Neural crest cell (in vitro differentiated cells): ENCODE results near the gene RHCE. TPM values are rescaled to one million over a fixed set of nuclear protein-coding genes. Genes with fewer than 3 reads are reported as not detected.

Source experiments
- DNase-seq: peaks from one replicate; pipeline ENCODE4 v3.0.0; 2021; ENCODE audit warnings: low read depth, mixed read lengths, low spot score
- H3K27ac Mint-ChIP-seq: one replicate; pipeline ENCODE4 v1.8.0; 2021; ENCODE audit warnings: mild to moderate bottlenecking, mixed read lengths; ENCODE audit not compliant: unreplicated experiment
- H3K27me3 Mint-ChIP-seq: 2 replicates; pipeline ENCODE4 v1.8.0; 2021; ENCODE audit warnings: low read depth, mild to moderate bottlenecking, mixed read lengths
- H3K36me3 Mint-ChIP-seq: 2 replicates; pipeline ENCODE4 v1.8.0; 2021; ENCODE audit warnings: low read depth, mild to moderate bottlenecking, mixed read lengths
- H3K4me1 Mint-ChIP-seq: 2 replicates; pipeline ENCODE4 v1.8.0; 2021; ENCODE audit warnings: mixed read lengths
- H3K4me3 Mint-ChIP-seq: one replicate; pipeline ENCODE4 v1.8.0; 2021; ENCODE audit warnings: mild to moderate bottlenecking, mixed read lengths
- H3K9me3 Mint-ChIP-seq: 2 replicates; pipeline ENCODE4 v1.8.0; 2021; ENCODE audit warnings: mixed read lengths
- total RNA-seq: library from RNA; stranded (reverse); gene quantifications from 2 replicates; pipeline ENCODE4 v1.2.1, GENCODE V29; 2021
- TF ChIP-seq, protein P1 (sequence below): fragments of 200-600 bp; sonication (generic); conservative IDR thresholded peaks from 2 replicates; pipeline ENCODE4 v1.5.0; 2021; ENCODE audit warnings: antibody characterized with exemption, mild to moderate bottlenecking

The RHCE gene
- total RNA-seq, 1 donor from 2014 or later = not detected

DNA sequence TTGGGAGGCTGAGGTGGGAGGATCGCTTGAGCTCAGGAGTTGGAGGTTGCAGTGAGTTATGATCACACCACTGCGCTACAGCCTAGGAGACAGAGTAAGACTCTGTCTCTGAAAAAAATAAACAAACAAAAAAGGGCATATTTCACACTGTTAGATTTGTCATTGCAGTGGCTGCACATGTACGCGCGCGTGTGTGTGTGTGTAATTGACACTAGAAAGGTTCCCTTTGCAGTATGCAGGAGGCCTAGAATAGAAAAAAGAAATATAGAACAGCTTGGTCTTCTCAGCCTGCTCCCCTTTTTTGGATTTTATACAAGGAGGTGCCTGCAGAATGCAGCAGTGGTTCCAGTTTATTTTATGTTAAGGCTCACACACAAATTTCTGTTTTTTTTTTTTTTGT is 18.7 kb upstream of the RHCE start:
- TF ChIP-seq, protein P1, sequence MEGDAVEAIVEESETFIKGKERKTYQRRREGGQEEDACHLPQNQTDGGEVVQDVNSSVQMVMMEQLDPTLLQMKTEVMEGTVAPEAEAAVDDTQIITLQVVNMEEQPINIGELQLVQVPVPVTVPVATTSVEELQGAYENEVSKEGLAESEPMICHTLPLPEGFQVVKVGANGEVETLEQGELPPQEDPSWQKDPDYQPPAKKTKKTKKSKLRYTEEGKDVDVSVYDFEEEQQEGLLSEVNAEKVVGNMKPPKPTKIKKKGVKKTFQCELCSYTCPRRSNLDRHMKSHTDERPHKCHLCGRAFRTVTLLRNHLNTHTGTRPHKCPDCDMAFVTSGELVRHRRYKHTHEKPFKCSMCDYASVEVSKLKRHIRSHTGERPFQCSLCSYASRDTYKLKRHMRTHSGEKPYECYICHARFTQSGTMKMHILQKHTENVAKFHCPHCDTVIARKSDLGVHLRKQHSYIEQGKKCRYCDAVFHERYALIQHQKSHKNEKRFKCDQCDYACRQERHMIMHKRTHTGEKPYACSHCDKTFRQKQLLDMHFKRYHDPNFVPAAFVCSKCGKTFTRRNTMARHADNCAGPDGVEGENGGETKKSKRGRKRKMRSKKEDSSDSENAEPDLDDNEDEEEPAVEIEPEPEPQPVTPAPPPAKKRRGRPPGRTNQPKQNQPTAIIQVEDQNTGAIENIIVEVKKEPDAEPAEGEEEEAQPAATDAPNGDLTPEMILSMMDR = no peak
- H3K27ac Mint-ChIP-seq = no peak overlapping the region
- peaks cover 18% of the 10 kb centered on the region for H3K4me1 Mint-ChIP-seq
- H3K9me3 Mint-ChIP-seq = no peaks in the 10 kb centered on the region
- DNase-seq = no peak
- H3K27me3 Mint-ChIP-seq = no peaks in the 10 kb centered on the region
- peaks cover 2% of the 10 kb centered on the region for H3K36me3 Mint-ChIP-seq
- H3K4me3 Mint-ChIP-seq = no peak overlapping the region

DNA sequence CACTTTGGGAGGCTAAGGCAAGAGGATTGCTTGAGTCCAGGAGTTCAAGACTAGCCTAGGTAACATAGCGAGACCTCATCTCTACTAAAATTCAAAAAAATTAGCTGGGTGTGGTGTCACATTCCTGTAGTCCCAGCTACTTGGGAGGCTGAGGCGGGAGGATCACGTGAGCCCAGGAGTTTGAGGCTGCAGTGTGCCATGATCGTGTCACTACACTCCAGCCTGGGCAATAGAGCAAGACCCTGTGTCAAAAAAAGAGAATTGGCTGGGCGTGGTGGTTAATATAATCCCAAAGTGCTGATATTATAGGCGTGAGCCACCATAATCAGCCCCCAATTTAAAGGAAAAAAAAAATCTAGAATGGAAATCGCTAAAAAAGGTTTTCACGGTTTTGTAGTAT is 17.0 kb upstream of the RHCE start:
- H3K4me1 Mint-ChIP-seq = peaks cover 34% of the 10 kb centered on the region
- H3K9me3 Mint-ChIP-seq = no peaks in the 10 kb centered on the region
- TF ChIP-seq, protein P1 = no peak
- H3K36me3 Mint-ChIP-seq = peaks cover 2% of the 10 kb centered on the region
- no peak overlapping the region for H3K4me3 Mint-ChIP-seq
- no peaks in the 10 kb centered on the region for H3K27me3 Mint-ChIP-seq
- H3K27ac Mint-ChIP-seq = no peak overlapping the region
- no peak for DNase-seq

- Mint-ChIP-seq H3K27ac (no peak overlapping the region), H3K4me3 (peak overlapping the region; percentile 11), H3K9me3 (no peaks in the 10 kb centered on the region), H3K36me3 (no peaks in the 10 kb centered on the region), H3K27me3 (no peaks in the 10 kb centered on the region), H3K4me1 (peaks cover 41% of the 10 kb centered on the region)
- TF ChIP-seq, protein P1 = no peak
- DNase-seq = no peak
Observed at GRCh38 chr1:25435397-25436108, 14.9 kb upstream of the RHCE start.

DNA sequence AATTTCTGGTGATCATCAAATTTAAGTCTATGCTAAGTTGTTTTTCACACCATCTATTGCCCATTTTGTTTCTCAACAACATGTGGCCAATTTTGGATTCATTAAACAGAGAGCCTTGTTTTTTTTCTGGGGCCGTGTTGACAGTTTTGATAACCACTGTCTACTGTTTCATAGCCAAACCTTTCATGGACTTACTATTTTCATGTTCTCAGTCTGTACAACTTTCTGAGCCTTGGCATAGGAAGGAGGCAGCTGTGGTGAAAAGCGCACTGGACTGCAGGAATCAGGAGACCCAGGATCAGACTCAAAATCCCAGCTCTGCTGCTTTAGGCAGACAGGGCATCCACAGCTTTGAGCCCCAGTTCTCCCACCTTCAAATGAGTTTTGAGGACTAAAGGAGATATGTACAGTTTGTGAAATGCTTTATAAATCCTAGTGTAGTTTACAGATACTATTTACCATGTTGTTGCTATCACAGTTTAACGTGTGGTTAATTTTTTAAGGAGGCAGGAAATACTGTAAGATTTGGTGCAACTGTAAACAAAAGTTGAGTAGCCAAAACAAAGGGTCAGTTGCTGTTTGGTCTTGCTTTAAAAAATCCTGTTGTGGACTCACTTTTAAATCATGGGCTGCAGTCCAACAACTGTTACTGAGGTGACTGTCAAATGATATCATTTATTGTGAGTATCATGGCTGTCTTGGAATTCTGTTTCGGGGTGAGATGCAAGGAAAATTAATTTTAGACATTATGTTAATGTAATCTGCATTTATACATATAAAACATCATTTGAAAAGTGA is 13.0 kb upstream of the RHCE start:
- H3K36me3 Mint-ChIP-seq = no peaks in the 10 kb centered on the region
- no peaks in the 10 kb centered on the region for H3K9me3 Mint-ChIP-seq
- H3K27ac Mint-ChIP-seq = peak overlapping the region; percentile 4
- peak overlapping the region; percentile 88 for H3K4me3 Mint-ChIP-seq
- peaks cover 51% of the 10 kb centered on the region for H3K4me1 Mint-ChIP-seq
- DNase-seq = no peak
- TF ChIP-seq, protein P1 = no peak
- H3K27me3 Mint-ChIP-seq = peaks cover 6% of the 10 kb centered on the region

DNA sequence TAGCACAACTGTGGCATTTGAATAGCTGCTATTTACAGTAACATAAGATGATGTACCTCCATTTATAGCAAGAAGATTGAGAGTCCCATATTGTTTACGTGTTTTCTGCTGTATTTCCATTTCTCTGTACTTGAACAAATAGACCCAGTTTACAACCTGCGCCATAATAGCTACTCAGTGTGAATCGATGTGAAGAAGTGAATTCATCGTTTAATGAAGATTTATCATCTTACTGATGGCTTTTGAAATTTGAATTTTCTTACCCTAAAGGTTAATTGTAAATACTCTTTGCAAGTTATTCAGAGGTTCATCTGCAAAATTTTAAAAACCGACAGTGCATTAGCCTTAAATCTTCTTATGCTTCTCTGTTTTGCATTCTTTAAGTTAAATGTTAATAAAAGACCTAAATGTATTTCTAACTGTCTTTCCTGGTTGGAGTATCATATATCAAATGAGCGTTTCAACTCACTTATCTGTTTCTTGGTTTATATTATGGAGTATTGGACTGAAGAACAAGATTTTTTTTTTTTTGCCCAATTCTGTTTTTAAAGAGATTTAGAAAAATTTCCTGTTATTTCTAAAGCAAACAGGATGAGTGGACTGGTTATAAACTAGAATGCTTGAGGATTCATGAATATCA is 12.2 kb upstream of the RHCE start:
- DNase-seq = no peak
- H3K4me1 Mint-ChIP-seq = peaks cover 53% of the 10 kb centered on the region
- peaks cover 7% of the 10 kb centered on the region for H3K27me3 Mint-ChIP-seq
- H3K9me3 Mint-ChIP-seq = no peaks in the 10 kb centered on the region
- TF ChIP-seq, protein P1 = no peak
- no peak overlapping the region for H3K27ac Mint-ChIP-seq
- peak overlapping the region; percentile 88 for H3K4me3 Mint-ChIP-seq
- H3K36me3 Mint-ChIP-seq = no peaks in the 10 kb centered on the region
